ENCODE data around the gene SLC9A8. TPM values are rescaled to one million over a fixed set of nuclear protein-coding genes. Genes with fewer than 3 reads are reported as not detected.

SLC9A8 gene
- total RNA-seq, 1 donor from 2014 or later: 3.1 TPM

DNA sequence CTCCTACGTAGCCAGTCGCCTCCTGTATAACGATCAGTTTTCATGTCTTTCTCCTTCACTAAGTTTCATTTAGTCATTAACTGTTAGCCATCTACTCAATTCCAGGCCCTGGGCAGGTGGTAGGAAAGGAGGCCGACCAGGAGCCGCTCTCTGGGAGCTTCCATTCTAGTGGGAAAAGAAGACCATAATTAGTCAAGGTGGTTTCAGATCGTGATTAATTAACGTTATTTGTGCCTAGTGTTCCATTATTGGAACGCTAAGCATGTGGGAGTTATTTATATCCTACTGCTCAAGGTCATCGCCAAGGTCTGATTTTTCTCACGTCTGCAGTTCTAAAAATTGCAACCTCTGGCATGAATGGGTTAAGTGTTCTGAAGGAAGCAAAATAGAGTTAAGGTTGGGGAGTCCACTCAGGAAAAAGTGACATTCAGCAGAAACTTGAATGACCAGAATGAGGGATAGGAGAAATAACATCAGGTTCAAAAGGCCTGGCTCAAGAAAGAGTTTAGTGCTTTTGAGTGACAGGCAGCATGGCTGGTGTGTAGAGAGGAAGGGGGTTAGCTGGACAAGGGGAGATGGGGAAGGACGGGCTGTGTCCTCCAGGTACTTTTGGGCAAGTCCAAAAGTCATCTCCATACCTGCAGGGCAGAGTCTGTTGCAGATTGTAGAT is 812 bp downstream of the SLC9A8 start:
- DNase-seq (ENCODE audit: low spot score): no peak

DNA sequence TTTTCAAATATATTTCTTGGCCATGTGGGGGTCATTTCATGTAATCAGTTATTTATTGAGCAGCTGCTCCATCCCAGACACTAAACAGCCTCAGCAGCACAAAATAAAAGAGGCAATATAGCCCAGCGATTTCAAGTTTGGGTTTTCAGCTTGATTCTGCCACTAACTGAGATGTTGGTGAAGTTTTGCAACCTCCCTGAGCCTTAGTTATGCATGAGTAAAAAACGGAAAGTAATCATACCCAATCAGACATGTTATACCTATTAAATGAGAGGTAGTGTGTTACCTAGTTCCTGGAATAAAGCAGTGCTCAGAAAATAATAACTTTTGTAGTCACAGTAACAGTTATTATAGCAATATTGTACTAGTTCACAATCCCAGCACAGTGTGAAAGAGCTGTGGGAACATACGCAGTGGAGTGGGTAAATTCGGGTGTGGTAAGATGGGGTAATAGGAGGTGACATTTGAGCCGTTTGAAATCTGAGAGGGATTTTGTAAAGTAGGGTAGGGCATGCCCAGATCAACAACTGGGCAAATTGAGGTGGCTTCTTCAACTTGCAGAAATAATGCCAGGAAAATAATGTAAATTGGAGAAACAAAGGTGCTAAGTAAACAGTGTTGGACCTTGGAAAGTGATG is 1.5 kb downstream of the SLC9A8 start:
- no peak for DNase-seq (ENCODE audit: low spot score)

DNA sequence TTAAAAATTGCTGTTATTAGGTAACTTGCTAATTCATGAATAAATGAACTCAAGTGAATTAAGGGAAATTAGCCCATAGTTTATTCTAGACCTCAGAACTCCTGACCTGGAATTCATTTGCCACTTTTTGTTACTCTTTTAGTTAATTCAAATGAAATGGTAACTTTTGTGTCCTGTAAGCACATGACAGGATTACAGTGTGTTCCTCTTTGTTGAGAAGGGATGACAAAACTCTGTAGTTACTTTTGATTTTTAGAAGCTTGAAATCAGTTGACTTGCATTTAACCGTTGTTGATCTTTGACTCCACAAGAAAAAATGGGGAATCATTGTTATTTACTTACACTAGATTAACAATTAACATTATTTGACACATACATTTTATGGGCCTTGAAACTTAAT is 6.2 kb downstream of the SLC9A8 start:
- DNase-seq (ENCODE audit: low spot score): no peak

DNA sequence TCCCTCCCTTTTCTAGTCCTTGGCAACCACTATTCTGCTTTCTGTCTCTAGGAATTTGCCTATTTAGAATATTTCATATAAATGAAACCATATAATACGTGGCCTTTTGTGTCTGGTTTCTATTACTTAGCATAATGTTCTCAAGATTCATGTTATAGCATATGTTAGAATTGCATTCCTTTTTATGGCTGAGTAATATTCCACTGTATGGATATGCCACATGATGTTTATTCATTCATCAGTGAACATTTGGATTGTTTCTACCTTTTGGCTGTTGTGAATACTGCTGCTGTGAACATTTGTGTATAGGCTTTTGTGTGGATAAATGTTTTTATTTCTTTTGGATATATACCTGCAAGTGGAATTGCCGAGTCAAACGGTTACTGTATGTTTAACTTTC is 7.1 kb downstream of the SLC9A8 start:
- no peak for DNase-seq (ENCODE audit: low spot score)

DNA sequence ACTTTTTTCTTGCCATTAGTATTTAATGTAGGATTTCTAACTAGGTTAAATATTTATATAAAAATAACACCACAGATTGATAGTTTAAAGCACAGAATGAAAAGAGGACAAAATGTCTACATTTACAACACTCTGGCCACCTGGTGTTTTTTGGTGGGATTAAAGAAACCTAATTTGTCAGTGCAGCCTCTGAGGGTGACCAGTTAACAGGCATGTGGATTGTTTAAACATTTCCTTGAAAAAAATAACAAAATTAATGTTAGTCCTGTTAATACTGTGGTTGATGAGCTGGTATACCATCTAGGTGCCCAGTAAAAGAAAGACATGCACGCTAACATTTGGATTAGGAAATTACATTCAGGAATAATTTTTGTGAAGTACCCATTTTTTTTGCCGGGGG is 8.8 kb downstream of the SLC9A8 start:
- DNase-seq (ENCODE audit: low spot score): no peak

DNA sequence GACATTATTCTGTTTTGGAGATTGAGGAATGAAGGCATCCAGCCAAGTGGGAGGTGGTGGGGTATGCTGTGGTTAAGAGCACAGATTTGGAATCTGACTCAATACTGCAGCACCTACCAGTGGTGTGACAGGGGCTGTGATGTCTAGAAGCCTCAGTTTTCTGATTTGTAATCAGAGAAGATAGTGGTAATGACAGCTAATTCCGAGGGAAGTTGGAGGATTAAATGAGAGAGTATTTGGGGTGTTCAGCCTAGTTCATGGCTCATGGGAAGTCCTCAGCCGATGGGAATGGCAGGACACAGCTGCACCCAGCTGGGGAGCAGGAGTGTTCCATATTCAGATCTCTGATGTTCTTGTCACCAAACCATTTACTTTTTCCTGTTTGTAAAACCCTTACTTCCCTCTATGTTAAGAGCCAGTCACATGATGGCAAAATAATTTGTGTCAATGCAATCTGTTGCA is 9.3 kb downstream of the SLC9A8 start:
- no peak for DNase-seq (ENCODE audit: low spot score)

DNA sequence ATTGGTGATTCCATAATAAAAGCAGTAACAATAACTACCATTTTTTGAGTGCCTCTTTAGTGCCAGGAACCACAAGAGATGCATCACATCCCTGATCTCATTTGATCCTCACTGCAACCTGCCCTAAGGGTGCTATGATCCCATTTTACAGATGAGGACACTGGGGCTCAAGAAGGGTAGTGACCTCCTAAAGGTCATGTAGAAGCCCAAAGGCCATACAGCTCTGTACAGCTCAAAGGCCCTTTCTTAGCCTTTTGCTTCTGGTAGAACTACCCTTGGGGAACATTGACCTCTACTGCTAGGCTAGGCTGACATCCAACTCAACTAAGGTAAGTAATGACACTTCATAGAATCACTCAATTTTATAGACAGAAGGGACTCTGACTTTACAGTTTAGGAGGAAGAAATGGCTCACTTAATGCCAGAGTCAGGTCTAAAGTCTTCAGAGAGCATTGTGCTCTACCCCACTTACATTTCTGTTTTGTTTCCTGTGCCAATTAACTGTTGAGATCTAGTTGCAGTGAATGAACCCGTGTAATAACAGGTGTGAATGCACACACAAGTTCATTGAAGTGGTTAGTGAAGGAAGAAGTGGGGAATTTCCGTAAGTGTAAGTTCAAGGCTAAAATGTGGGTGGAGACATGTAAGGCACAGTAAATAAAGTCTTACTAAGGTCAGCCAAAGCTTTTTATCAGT is 10.7 kb downstream of the SLC9A8 start:
- DNase-seq (ENCODE audit: low spot score): no peak

DNA sequence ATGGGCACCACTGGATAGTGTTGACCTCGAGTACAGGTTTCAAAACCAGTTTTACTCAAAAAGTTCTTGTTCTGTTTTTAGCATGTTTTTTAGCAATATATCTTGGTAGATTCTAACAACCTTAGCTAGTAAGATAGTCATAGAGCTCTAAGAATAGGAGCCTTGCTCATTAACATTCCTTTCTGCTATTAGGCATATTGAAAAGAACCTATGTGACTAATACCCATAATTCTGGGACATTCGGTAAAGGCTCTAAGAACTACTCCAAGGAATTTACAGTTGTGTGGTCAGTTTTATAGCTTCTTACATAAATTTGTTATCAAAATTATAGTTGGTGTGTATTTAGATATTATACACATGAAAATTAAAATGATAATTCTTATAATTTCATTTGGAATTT is 11.6 kb downstream of the SLC9A8 start:
- DNase-seq (ENCODE audit: low spot score): no peak

DNA sequence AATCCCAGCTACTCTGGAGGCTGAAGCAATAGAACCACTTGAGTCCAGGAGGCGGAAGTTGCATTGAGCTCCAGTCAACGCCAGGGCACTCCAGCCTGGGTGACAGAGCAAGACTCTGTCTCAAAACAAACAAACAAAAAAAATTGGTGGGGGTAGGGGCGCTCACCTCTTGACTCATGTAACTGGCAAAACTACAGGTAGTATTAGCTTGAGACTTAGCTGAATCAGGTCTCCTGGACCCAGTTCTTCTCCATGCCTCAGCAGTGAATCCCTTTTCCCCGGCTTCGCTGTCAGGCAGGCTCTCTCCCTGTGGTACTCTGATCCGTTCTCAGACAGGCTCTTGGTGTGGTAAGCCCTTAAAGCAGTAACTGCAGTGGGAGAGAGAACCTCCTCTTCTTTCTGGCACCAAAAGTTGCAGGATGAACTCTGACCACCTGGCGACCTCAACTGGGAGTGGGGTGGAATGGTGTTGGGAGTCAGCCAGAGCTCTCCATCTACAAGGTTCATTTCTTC is 12.9 kb downstream of the SLC9A8 start:
- no peak for DNase-seq (ENCODE audit: low spot score)

DNA sequence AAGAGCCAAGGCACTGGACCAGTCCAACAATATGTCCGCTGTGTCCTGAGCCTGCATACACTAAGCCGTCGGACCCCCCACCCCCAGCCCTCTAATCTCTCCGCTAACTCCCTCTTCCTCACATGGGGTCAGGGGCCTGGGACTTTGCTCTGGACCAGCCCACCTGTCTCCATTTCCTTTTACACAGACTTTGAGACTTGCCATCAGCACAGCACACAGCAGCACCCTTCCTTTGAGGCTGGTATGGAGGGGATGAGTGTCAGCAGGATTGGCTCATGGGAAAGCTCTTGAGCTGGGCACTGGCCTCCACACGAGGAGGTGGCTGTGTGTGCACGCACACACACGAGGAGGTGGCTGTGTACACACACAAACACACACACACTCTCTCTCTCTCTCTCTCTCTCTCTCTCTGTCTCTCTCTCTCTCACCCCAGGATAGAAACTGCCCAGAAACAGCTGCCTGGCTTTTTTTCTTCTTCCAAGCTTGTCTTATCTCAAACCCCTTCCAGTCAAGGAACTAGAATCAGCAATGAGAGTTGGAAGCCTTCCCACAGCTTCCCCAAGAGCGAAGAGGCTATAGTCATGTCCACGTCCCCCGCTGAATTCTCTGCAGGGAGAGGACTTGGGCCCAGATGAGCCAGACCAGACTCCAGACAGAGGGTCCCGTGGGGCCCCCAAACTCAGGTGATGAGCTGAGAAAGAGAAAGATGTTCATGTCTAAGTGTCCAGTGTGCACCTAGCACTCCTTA is 18.6 kb downstream of the SLC9A8 start:
- peak; percentile 93 for DNase-seq (ENCODE audit: low spot score)

DNA sequence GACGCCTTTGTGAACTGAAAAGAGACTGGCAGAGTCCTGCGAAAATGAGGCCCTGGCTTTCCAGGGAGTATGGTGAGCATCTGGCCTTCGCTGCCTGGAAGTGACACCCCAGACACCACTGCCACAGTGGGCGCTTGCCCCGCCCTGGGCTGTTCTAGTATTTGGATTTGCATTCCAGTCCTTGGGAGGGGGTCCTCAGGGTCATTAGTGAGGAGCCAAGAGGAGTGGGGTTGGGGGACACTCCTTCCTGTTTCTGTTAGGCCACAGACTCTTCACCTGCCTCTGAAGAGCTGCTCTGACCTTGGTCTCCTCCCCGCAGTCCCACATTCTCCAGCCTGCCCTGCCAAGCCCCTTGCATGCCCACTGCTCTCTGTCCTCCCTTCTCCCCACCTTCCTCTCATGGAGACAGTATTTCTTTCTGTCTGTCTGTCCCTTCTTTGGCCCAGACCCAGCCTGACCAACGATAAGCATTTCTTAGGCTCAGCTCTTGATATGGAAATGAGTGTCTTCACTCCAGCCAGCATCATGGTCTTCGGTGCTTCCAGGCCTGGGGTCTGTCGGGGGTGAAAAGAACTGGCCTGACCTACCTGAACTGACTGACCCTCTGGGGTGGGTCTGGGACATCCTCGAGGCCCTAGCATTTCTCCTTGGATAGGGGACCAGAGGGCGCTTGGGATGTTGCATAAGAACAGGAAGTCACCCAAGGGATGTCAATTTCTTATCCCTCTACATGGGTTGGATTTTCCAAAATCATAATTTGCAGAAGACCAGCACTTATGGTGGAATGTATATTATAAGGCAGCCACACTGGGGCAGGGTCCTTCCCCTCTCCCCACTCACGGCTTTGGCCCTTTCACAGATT is 19.4 kb downstream of the SLC9A8 start:
- DNase-seq (ENCODE audit: low spot score): no peak

DNA sequence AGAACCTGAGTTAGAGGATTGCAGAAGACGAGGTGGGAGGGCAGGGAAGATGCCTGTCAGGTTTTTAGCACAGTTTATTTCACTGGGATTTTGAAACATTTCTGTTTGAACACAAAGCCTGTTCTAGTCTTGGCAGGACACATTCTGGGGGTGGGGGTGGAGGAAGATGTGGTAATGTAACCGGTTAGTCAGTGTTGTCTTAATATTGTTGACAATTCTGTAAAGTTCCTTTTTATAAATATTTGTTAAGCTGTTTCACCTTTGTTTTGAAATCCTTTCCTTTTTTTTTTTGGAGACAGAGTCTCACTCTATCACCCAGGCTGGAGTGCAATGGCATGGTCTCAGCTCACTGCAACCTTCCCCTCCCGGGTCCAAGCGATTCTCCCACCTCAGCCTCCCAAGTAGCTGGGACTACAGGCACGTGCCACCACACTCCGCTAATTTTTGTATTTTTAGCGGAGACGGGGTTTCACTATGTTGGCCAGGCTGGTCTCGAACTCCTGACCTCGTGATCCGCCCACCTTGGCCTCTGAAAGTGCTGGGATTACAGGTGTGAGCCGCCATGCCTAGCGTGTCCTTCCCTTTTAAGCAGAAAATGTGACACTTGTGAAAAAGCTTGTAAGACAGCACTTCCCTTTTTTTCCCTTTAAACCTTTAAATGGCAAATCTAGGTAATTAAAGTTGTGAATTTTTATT is 20.2 kb downstream of the SLC9A8 start:
- no peak for DNase-seq (ENCODE audit: low spot score)

DNA sequence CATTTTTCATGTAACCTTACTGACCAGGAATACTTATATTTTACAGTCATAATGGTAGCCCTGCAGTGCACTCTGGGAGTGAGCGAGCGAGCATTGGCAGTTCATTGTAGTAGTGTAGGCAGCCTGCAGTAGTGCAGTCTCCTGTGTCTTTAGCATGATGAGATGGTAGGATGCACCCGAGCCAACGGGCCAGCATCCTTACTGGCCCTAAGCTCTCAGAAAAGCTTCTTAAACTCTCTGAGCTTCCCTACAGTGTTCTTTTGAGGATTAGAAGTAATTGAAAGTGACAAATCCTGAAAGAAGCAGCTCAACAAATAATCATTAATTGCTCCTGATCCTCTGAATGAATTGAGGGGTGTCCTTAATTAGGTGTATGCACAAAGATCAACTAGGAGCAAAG is 20.9 kb downstream of the SLC9A8 start:
- no peak for DNase-seq (ENCODE audit: low spot score)

DNA sequence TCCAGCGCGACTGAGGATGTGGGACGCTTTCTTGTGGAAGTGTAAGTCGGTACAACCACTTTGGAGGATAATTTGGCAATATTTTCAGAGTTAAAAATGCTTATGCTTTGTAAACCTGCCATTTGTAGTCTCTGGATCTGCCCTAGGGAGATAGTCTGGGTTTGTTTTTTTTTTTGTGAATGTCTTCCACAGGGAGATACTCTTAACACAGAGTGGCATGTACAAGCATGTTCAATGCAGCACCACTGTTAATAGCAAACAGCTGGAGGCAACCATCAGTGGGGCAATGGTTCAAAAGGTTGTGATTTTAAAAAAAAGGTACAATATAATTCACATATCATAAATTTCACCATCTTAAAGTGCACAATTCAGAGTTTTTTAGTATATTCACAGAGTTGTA is 22.4 kb downstream of the SLC9A8 start:
- DNase-seq (ENCODE audit: low spot score): no peak

DNA sequence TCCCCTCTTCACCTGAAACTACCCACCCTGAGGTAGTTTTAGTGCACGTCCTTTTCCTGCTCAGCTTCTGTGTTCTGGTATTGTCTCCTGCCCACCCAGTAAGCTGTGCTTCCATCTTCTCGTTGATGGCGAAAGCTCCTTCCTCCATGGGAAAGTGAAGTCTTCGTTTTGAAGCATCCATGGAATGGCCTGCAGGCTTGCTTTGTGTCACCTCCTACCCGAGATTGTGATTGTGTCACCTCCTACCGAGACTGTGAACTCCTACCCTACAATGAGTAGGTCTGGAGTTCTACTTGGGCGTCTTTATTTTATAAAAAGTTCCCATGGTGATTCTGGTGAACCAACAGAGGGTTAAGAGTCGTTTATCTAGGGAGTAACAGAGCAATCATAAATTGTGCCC is 25.9 kb downstream of the SLC9A8 start:
- no peak for DNase-seq (ENCODE audit: low spot score)

DNA sequence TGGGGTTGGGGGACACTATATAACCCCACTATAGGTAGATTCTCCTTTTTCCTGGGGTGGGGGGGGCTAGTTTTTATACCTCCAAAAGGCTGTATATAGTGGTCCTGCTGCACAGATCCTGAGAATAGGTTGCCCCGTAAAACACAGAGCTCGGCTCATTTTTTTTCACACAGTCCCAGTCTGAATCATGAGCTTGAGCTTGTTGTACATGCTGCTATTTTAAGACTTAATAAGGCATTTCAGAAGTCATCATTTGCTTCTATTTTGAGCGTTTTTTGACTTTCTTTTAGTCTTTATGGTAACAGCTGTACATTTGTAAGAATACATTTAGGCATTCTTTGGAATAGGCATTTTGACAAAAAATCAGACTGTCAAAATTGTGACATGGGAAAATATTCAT is 30.5 kb downstream of the SLC9A8 start:
- DNase-seq (ENCODE audit: low spot score): no peak

DNA sequence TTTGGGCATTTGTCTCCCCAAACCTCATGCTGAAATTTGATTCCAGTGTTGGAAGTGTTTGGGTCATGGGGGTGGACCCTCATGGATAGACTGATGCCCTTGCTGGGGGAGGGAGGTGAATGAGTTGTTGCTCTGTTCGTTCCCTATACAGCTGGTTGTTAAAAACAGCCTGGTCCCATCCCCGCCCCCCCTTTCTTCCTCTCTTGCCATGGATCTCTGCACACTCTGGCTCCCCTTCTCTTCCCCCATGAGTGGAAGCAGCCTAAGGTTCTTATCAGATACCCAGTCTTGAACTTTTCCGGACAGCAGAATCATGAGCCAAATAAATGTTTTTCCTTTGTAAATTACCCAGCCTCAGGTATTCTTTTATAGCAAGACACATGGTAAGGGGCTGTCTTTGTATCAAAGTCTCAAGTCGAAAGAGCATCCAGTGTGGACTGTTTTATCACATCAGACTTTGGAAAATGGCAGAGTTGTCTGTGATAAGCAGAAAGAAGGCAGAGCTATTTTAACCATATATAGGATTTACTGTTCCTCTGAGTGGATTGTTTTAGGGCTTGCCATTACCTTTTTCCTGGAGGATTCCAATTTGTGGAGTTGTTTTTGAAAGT is 31.2 kb downstream of the SLC9A8 start:
- no peak for DNase-seq (ENCODE audit: low spot score)

DNA sequence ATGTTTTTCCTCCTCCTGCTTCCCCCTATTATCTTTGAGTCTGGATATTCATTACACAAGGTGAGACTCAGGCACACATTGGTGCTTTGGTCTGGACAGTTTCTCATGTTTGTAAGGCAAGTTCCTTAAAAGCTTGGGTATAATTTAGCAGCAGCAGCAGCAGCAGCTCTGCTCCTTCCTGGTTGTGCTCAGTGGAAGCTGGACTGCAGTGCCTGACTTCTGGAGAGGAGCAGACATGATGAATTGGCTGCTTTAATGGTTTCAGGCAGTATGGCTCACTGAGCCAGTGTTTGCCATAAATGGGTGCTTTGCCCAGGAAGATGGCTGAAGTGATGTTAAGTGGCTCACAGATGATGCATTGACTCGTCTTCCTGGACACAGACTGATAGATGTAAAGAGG is 32.4 kb downstream of the SLC9A8 start:
- no peak for DNase-seq (ENCODE audit: low spot score)

DNA sequence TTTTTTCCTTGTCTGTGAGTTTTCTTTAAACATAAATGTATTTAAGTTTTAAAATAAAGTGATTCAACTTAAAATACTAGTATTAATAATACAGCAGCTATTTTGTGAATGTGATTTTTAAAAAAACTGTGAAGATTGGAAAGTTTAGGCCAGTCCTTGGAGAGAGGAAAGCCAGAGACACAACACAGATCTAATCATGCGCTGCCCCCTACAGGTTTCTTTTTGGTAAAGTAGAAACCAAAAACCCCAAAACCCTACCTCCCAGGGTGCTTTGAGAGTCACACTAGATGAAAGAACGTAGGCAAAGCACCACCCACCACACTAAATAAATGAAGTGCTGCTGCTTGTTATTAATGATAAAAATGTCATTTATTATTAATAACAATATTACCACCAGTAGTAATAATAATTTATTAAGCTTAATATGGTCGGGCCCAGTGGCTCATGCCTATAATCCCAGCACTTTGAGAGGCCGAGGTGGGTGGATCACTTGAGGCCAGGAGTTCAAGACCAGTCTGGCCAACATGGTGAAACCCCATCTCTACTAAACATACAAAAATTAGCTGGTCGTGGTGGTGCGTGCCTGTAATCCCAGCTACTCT is 33.7 kb downstream of the SLC9A8 start:
- DNase-seq (ENCODE audit: low spot score): peak; percentile 71
